Ascending aorta (tissue), 2 donors: ENCODE data around the gene ITPK1. TPM values are rescaled to one million over a fixed set of nuclear protein-coding genes. Genes with fewer than 3 reads are reported as not detected.

ENCODE experiments used
- DNase-seq, 2 donors: peaks; one replicate each; pipeline ENCODE4 v3.0.0-alpha.2; 2019; ENCODE audit warnings: low spot score in 2 of 2
- H3K27ac ChIP-seq, 2 donors: fragments of 200-600 bp; sonication (generic); one replicate each; pipeline ENCODE4 v1.5.1; 2016 to 2017; ENCODE audit warnings: mild to moderate bottlenecking in 1 of 2
- H3K27me3 ChIP-seq: fragments of 200-600 bp; sonication (generic); one replicate; pipeline ENCODE4 v1.5.1; 2017
- H3K36me3 ChIP-seq, 2 donors: fragments of 200-600 bp; sonication (generic); one replicate each; pipeline ENCODE4 v1.5.1; 2016
- H3K4me1 ChIP-seq, 2 donors: fragments of 200-600 bp; sonication (generic); one replicate each; pipeline ENCODE4 v1.5.1; 2016 to 2017; ENCODE audit warnings: mild to moderate bottlenecking in 1 of 2
- H3K4me3 ChIP-seq, 2 donors: fragments of 200-600 bp; sonication (generic); one replicate each; pipeline ENCODE4 v1.5.1; 2016 to 2017; ENCODE audit warnings: mild to moderate bottlenecking in 1 of 2
- H3K9me3 ChIP-seq, 2 donors: fragments of 200-600 bp; sonication (generic); one replicate each; pipeline ENCODE4 v1.5.1; 2016
- CTCF ChIP-seq, 3 experiments: fragments of 200-600 bp in 2 of 3; fragments of 450-650 bp in 1 of 3; sonication (generic) in 2 of 3; IDR thresholded peaks; one replicate each; pipeline ENCODE4 v1.5.1; 2016 to 2019; ENCODE audit warnings: antibody characterized with exemption in 3 of 3, mild to moderate bottlenecking in 1 of 3, moderate library complexity in 1 of 3
- intact Hi-C: fragments of 100-400 bp; cut with DNase I; formaldehyde crosslinking; loops from one replicate; pipeline ENCODE4 v1.15.1; 2023
- total RNA-seq: library from RNA; depleted of rRNA; stranded (reverse); fragments of >200 nt; gene quantifications from one replicate; pipeline ENCODE4 v1.1.0, GENCODE V29; 2016

The ITPK1 gene
- total RNA-seq, 1 donor from 2014 or later: 85.3 TPM

- TF ChIP-seq CTCF (IDR thresholded peaks at IDR 0.05): no peak
- Histone ChIP-seq H3K9me3 (no peaks in the 10 kb centered on the region), H3K4me3 (no peak overlapping the region), H3K36me3 (peaks cover 19 to 38% of the 10 kb centered on the region in 2 donors), H3K27me3 (no peaks in the 10 kb centered on the region), H3K4me1 (peaks cover 0 to 3% of the 10 kb centered on the region in 2 donors), H3K27ac (no peak overlapping the region)
- DNase-seq: no peak
- intact Hi-C loops: no loop called here
Measured at GRCh38 chr14:92959189-92959531, 156.6 kb downstream of the ITPK1 start.

- DNase-seq: no peak
- intact Hi-C loops: no loop called here
- no peaks in the 10 kb centered on the region for H3K9me3 ChIP-seq
- no peak overlapping the region for H3K27ac ChIP-seq
- no peak for TF ChIP-seq CTCF (IDR thresholded peaks at IDR 0.05)
- no peaks in the 10 kb centered on the region for H3K27me3 ChIP-seq
- peaks cover 19 to 38% of the 10 kb centered on the region in 2 donors for H3K36me3 ChIP-seq
- H3K4me3 ChIP-seq: no peak overlapping the region
- peaks cover 0 to 4% of the 10 kb centered on the region in 2 donors for H3K4me1 ChIP-seq
Measured at GRCh38 chr14:92958373-92959188, 157.1 kb downstream of the ITPK1 start.

GRCh38 chr14:92956961-92957360, 158.8 kb downstream of the ITPK1 start:
- intact Hi-C loops: no loop called here
- peaks cover 17 to 35% of the 10 kb centered on the region in 2 donors for H3K36me3 ChIP-seq

GRCh38 chr14:92955381-92955780, 160.3 kb downstream of the ITPK1 start:
- H3K36me3 ChIP-seq: peaks cover 20 to 33% of the 10 kb centered on the region in 2 donors
- no peaks in the 10 kb centered on the region for H3K9me3 ChIP-seq
- H3K4me3 ChIP-seq: no peak overlapping the region

More at GRCh38 chr14:92956961-92957360, 158.8 kb downstream of the ITPK1 start:
- H3K9me3 ChIP-seq: no peaks in the 10 kb centered on the region
- no peak for DNase-seq
- H3K27me3 ChIP-seq: no peaks in the 10 kb centered on the region
- H3K4me1 ChIP-seq: peaks cover 0 to 18% of the 10 kb centered on the region in 2 donors
- TF ChIP-seq CTCF (IDR thresholded peaks at IDR 0.05): no peak
- H3K4me3 ChIP-seq: no peak overlapping the region
- H3K27ac ChIP-seq: no peak overlapping the region

GRCh38 chr14:92954933-92955332, 160.8 kb downstream of the ITPK1 start:
- Histone ChIP-seq H3K4me3 (no peak overlapping the region), H3K27ac (no peak overlapping the region), H3K36me3 (peaks cover 23 to 33% of the 10 kb centered on the region in 2 donors), H3K4me1 (peaks cover 0 to 25% of the 10 kb centered on the region in 2 donors), H3K9me3 (no peaks in the 10 kb centered on the region), H3K27me3 (no peaks in the 10 kb centered on the region)
- DNase-seq: no peak
- TF ChIP-seq CTCF (IDR thresholded peaks at IDR 0.05): no peak
- intact Hi-C loops: no loop called here

More at GRCh38 chr14:92955381-92955780, 160.3 kb downstream of the ITPK1 start:
- peaks cover 0 to 25% of the 10 kb centered on the region in 2 donors for H3K4me1 ChIP-seq
- TF ChIP-seq CTCF (IDR thresholded peaks at IDR 0.05): no peak
- H3K27ac ChIP-seq: no peak overlapping the region
- DNase-seq: no peak
- H3K27me3 ChIP-seq: no peaks in the 10 kb centered on the region
- intact Hi-C loops: no loop called here
